Activated T-helper 17 cell treated with anti-CD3 and anti-CD28 coated beads, Interleukin-2, amount 50 U/mL, for 72 hours (primary cell): ENCODE data around the gene TBXAS1. TPM values are rescaled to one million over a fixed set of nuclear protein-coding genes. Genes with fewer than 3 reads are reported as not detected.
A peak's percentile ranks its signal among the peaks of the same experiment; 100 is the strongest.

Source experiments
- ATAC-seq: fragments of 150-1000 bp; cut with Tn5 transposase; replicated peaks from 2 replicates; pipeline ENCODE4 v1.10.0; 2021; ENCODE audit warnings: mild to moderate bottlenecking, moderate library complexity
- H3K27ac Mint-ChIP-seq: one replicate; pipeline ENCODE4 v1.8.0; 2022; ENCODE audit warnings: mixed read lengths
- H3K27me3 Mint-ChIP-seq: one replicate; pipeline ENCODE4 v1.8.0; 2022; ENCODE audit warnings: mixed read lengths
- H3K36me3 Mint-ChIP-seq: one replicate; pipeline ENCODE4 v1.8.0; 2022; ENCODE audit warnings: low read depth, mild to moderate bottlenecking, mixed read lengths
- H3K4me1 Mint-ChIP-seq: one replicate; pipeline ENCODE4 v1.8.0; 2022; ENCODE audit warnings: mixed read lengths
- H3K4me3 Mint-ChIP-seq: one replicate; pipeline ENCODE4 v1.8.0; 2022; ENCODE audit warnings: mild to moderate bottlenecking, mixed read lengths
- H3K9me3 Mint-ChIP-seq: one replicate; pipeline ENCODE4 v1.8.0; 2022; ENCODE audit warnings: mixed read lengths
- total RNA-seq, 2 donors: library from RNA; stranded (reverse); gene quantifications; one replicate each; pipeline ENCODE4 v1.2.3, GENCODE V29; 2022

Gene TBXAS1
- total RNA-seq, 2 donors from 2014 or later = 17.8 to 22.0 TPM

DNA sequence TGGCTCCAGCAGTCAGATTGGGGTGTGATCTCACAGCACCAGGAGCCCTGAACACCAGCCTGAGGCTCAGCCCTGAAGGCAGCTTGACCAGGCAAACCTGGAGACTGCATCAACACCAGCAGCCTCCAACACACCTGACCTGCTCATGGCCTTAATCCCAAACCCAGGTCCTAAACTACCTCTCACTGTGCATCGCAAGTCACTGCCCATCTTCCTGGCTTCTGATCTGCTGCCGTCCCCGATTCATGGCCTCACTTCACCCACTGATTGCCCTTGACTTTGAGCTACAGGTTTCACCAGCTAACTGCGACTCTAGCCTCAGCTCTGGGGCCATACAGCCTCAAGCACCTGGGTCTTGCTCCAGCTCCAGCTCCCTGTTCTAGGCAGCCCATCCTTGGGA is 184.6 kb downstream of the TBXAS1 start:
- no peaks in the 10 kb centered on the region for H3K9me3 Mint-ChIP-seq
- H3K4me1 Mint-ChIP-seq = peaks cover 4% of the 10 kb centered on the region
- no peaks in the 10 kb centered on the region for H3K27me3 Mint-ChIP-seq
- H3K36me3 Mint-ChIP-seq = no peaks in the 10 kb centered on the region
- peak overlapping the region; percentile 66 for H3K27ac Mint-ChIP-seq
- no peak overlapping the region for H3K4me3 Mint-ChIP-seq
- no peak for ATAC-seq

GRCh38 chr7:140014123-140014522 is 185.1 kb downstream of the TBXAS1 start:
- no peak for ATAC-seq
- Mint-ChIP-seq H3K4me3 (no peak overlapping the region), H3K9me3 (no peaks in the 10 kb centered on the region), H3K27ac (peak overlapping the region; percentile 66), H3K4me1 (peaks cover 8% of the 10 kb centered on the region), H3K36me3 (no peaks in the 10 kb centered on the region), H3K27me3 (no peaks in the 10 kb centered on the region)

- Mint-ChIP-seq H3K9me3 (no peaks in the 10 kb centered on the region), H3K27me3 (no peaks in the 10 kb centered on the region), H3K4me1 (peaks cover 8% of the 10 kb centered on the region), H3K27ac (no peak overlapping the region), H3K36me3 (no peaks in the 10 kb centered on the region), H3K4me3 (no peak overlapping the region)
- ATAC-seq = no peak
Observed at GRCh38 chr7:140015471-140015970, 186.5 kb downstream of the TBXAS1 start.

DNA sequence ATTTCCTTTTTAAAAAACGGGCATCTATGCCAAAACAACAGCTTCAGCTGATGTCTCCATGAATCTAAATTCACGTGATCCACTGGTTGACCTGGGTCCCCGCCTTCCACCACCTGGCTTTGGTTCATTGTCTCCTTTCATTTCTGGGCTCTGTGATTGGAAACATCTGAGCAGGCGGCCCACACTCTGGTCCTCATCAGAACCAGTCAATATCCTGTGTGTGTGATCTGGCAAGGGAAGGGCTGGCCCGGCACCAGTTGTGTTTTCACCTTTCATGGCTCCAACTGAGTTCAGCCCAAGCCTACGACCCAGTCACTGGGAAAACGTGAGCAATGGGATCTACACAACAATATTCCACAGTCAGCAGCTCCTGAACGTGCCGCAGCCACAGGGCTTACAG is 187.5 kb downstream of the TBXAS1 start:
- no peaks in the 10 kb centered on the region for H3K36me3 Mint-ChIP-seq
- no peak overlapping the region for H3K27ac Mint-ChIP-seq
- no peak overlapping the region for H3K4me3 Mint-ChIP-seq
- H3K27me3 Mint-ChIP-seq = no peaks in the 10 kb centered on the region
- no peaks in the 10 kb centered on the region for H3K9me3 Mint-ChIP-seq
- peaks cover 8% of the 10 kb centered on the region for H3K4me1 Mint-ChIP-seq
- no peak for ATAC-seq

DNA sequence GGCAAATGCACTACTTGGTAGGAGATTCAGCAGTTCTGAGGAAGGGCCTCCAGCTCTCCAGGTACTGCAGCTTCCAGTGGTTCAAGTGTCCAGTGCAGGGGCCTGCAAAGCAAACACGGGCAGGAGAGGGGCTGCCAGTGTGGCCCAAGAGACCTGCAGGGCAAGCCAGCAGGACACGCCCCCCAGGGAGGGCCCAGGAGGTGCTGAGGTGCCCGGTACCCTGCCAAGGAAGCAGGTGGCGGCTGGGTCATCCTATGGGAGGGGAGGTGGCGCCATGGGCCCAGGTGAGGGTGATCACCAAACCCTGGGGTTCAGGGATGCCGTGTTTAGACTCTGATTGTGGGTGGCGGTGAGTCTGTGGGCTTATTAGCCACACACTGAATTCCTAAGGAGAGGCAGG is 188.0 kb downstream of the TBXAS1 start:
- Mint-ChIP-seq H3K9me3 (no peaks in the 10 kb centered on the region), H3K36me3 (peaks cover under 1% of the 10 kb centered on the region), H3K27ac (no peak overlapping the region), H3K4me3 (no peak overlapping the region), H3K27me3 (no peaks in the 10 kb centered on the region), H3K4me1 (peaks cover 5% of the 10 kb centered on the region)
- ATAC-seq = no peak

DNA sequence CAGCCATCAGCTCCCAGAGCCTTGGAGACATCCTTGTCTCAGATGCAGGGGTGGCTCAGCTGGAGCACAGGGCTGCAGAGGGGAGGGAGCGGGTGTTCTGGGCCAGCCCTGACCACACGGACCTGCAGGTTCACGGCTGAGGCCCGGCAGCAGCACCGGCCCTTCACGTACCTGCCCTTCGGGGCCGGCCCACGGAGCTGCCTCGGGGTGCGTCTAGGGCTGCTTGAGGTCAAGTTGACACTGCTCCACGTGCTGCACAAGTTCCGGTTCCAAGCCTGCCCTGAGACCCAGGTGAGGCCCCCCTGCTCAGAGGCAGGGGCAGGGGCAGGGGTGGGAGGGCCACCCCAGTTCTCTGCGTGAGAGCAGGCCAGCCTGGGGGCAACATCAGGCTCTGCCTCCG is 188.5 kb downstream of the TBXAS1 start:
- no peaks in the 10 kb centered on the region for H3K27me3 Mint-ChIP-seq
- no peak overlapping the region for H3K4me3 Mint-ChIP-seq
- no peaks in the 10 kb centered on the region for H3K9me3 Mint-ChIP-seq
- H3K4me1 Mint-ChIP-seq = peaks cover 4% of the 10 kb centered on the region
- ATAC-seq = no peak
- no peak overlapping the region for H3K27ac Mint-ChIP-seq
- peaks cover 5% of the 10 kb centered on the region for H3K36me3 Mint-ChIP-seq

GRCh38 chr7:140018125-140019043 is 189.3 kb downstream of the TBXAS1 start:
- Mint-ChIP-seq H3K27me3 (no peaks in the 10 kb centered on the region), H3K27ac (peak overlapping the region; percentile 72), H3K4me3 (no peak overlapping the region), H3K4me1 (peaks cover 4% of the 10 kb centered on the region), H3K9me3 (no peaks in the 10 kb centered on the region), H3K36me3 (peaks cover 14% of the 10 kb centered on the region)
- ATAC-seq = no peak

DNA sequence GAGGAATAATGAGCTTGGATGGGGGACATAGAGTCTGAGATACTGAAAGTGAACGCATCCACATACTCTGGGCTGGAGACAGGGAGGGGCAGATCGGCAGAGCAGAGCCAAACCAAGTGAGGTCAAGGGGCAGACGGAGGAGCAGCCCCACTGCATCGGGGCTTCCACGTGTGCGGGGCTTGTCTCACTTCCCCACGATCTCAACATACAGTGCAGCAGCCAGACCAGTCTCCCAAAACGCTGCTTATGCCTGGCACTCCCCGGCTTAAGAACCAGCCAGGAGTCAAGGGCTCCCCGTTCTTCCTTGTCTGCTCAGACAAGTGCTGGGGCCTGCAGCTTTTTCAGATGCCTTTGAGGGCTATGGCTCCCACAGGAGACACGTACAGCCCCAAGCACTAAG is 190.1 kb downstream of the TBXAS1 start:
- no peak overlapping the region for H3K4me3 Mint-ChIP-seq
- peak overlapping the region; percentile 72 for H3K27ac Mint-ChIP-seq
- H3K36me3 Mint-ChIP-seq = peaks cover 21% of the 10 kb centered on the region
- no peak for ATAC-seq
- H3K4me1 Mint-ChIP-seq = peaks cover 4% of the 10 kb centered on the region
- no peaks in the 10 kb centered on the region for H3K27me3 Mint-ChIP-seq
- no peaks in the 10 kb centered on the region for H3K9me3 Mint-ChIP-seq

DNA sequence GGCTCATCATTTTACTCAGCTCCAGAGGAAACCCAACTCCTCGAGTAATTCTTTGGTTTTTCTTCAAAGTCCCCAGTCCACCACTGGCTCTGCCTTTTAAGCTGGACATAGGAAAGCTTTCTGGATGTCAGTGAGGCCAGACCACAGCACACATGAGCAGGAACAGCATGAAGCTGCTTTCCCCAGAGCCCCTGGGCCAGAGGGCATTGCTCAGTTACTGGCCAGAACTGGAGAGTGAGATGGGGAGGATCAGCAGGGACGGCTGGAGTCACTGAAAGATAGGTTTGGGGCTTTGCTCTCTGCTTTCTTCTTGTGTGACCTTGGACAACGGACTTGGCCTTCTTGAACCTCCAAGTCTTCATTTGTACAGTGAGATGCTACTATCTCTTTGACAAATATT is 190.5 kb downstream of the TBXAS1 start:
- Mint-ChIP-seq H3K9me3 (no peaks in the 10 kb centered on the region), H3K27ac (peak overlapping the region; percentile 37), H3K4me3 (no peak overlapping the region), H3K27me3 (no peaks in the 10 kb centered on the region), H3K4me1 (peaks cover 4% of the 10 kb centered on the region), H3K36me3 (peaks cover 26% of the 10 kb centered on the region)
- no peak for ATAC-seq

DNA sequence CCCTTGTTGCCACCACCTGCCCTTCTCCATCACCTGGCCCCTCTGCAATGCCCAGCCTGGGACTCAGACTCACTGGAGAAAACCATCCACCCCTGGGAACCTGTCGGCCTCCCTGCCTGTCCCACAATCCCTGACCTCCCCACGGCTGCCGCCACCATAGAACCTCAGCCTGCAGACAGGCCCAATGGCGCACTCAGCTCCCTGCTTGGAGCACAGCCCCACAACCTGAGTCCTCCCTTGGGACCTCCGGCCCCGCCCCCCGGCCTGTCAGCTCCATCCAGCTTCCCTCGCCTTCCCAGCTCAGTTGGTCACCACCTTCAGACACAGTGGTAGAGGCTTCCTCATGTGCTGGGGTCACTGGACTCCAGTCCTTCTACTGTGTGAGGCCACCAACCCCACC is 192.5 kb downstream of the TBXAS1 start:
- Mint-ChIP-seq H3K36me3 (peaks cover 42% of the 10 kb centered on the region), H3K4me1 (peaks cover 4% of the 10 kb centered on the region), H3K27me3 (no peaks in the 10 kb centered on the region), H3K9me3 (no peaks in the 10 kb centered on the region), H3K27ac (no peak overlapping the region), H3K4me3 (no peak overlapping the region)
- no peak for ATAC-seq

DNA sequence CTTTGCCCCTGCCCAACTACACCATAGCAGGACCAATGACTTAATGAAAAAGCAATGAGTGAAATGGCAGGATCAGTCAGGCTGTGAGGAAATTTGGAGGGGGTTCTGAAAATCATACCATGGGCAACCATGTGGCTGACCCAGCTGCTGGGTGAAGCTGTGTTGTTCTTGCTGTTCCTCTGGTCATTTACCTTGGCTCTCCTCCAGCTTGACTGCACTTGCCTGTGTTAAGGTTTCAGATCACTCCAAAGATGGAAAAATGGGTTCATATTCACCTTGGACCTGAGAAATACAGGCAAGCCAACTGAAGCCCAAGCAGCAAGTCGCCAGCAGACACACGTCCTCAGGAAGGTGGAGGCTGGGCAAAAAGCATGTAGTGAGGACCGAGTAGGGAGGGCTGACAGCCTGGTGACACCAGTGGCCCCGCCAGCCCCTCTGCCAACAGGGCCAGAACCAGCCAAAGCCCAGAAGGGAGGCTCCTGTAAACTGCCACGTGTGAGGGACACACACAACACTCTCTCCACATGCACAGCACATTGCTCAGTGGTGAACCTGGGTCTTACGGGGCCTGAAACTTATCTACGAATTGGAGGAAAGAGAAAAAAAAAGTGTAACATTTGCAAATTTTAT is 193.6 kb downstream of the TBXAS1 start:
- no peak overlapping the region for H3K4me3 Mint-ChIP-seq
- H3K36me3 Mint-ChIP-seq = peaks cover 52% of the 10 kb centered on the region
- H3K27me3 Mint-ChIP-seq = no peaks in the 10 kb centered on the region
- no peaks in the 10 kb centered on the region for H3K9me3 Mint-ChIP-seq
- peaks cover 4% of the 10 kb centered on the region for H3K4me1 Mint-ChIP-seq
- peak overlapping the region; percentile 12 for H3K27ac Mint-ChIP-seq
- ATAC-seq = no peak

GRCh38 chr7:140023728-140024127 is 194.7 kb downstream of the TBXAS1 start:
- Mint-ChIP-seq H3K4me1 (peaks cover 4% of the 10 kb centered on the region), H3K9me3 (no peaks in the 10 kb centered on the region), H3K27me3 (no peaks in the 10 kb centered on the region), H3K36me3 (peaks cover 62% of the 10 kb centered on the region), H3K27ac (peak overlapping the region; percentile 2), H3K4me3 (no peak overlapping the region)
- ATAC-seq = peak; percentile 29

GRCh38 chr7:140024585-140024984 is 195.5 kb downstream of the TBXAS1 start:
- peaks cover 1% of the 10 kb centered on the region for H3K4me1 Mint-ChIP-seq
- H3K4me3 Mint-ChIP-seq = no peak overlapping the region
- no peak for ATAC-seq
- peaks cover 68% of the 10 kb centered on the region for H3K36me3 Mint-ChIP-seq
- H3K27me3 Mint-ChIP-seq = no peaks in the 10 kb centered on the region
- no peaks in the 10 kb centered on the region for H3K9me3 Mint-ChIP-seq
- no peak overlapping the region for H3K27ac Mint-ChIP-seq

- Mint-ChIP-seq H3K27ac (no peak overlapping the region), H3K27me3 (no peaks in the 10 kb centered on the region), H3K36me3 (peaks cover 74% of the 10 kb centered on the region), H3K4me1 (peaks cover 5% of the 10 kb centered on the region), H3K4me3 (no peak overlapping the region), H3K9me3 (no peaks in the 10 kb centered on the region)
- ATAC-seq = no peak
Observed at GRCh38 chr7:140025241-140025640, 196.2 kb downstream of the TBXAS1 start.
